Upper lobe of left lung (tissue), 6 donors: ENCODE data around the gene TTF1. TPM values are rescaled to one million over a fixed set of nuclear protein-coding genes. Genes with fewer than 3 reads are reported as not detected.

ENCODE experiments used
- ATAC-seq, 2 donors: fragments of 200-7000 bp; cut with Tn5 transposase; one replicate each; pipeline ENCODE4 v1.9.1; 2022; ENCODE audit warnings: mild to moderate bottlenecking in 2 of 2, moderate library complexity in 2 of 2; ENCODE audit not compliant: low FRiP score in 2 of 2
- DNase-seq, 2 donors: peaks; one replicate each; pipeline ENCODE4 v3.0.0-alpha.2; 2019 to 2020
- H3K27ac ChIP-seq, 4 donors: fragments of 200-600 bp; sonication (generic); one replicate each; pipeline ENCODE4 v1.5.1; 2016 to 2019
- H3K27me3 ChIP-seq, 4 donors: fragments of 200-600 bp; sonication (generic); one replicate each; pipeline ENCODE4 v1.5.1; 2017 to 2019
- H3K36me3 ChIP-seq, 4 donors: fragments of 200-600 bp; sonication (generic); one replicate each; pipeline ENCODE4 v1.5.1; 2016 to 2019
- H3K4me1 ChIP-seq, 4 donors: fragments of 200-600 bp; sonication (generic); one replicate each; pipeline ENCODE4 v1.5.1; 2018 to 2019
- H3K4me3 ChIP-seq, 4 donors: fragments of 200-600 bp; sonication (generic); one replicate each; pipeline ENCODE4 v1.5.1; 2017 to 2019; ENCODE audit warnings: mild to moderate bottlenecking in 2 of 4, moderate library complexity in 1 of 4
- H3K9me3 ChIP-seq, 4 donors: fragments of 200-600 bp; sonication (generic); one replicate each; pipeline ENCODE4 v1.5.1; 2018 to 2019
- EP300 ChIP-seq, 4 donors: sonication (generic); formaldehyde crosslinking; IDR thresholded peaks; one replicate each; pipeline ENCODE4 v1.5.1; 2017; ENCODE audit warnings: antibody characterized with exemption in 4 of 4, control low read depth in 2 of 4
- POLR2A ChIP-seq, 4 donors: fragments of 450-650 bp; IDR thresholded peaks; one replicate each; pipeline ENCODE4 v1.5.1; 2016 to 2017; ENCODE audit warnings: antibody characterized with exemption in 4 of 4, mild to moderate bottlenecking in 2 of 4
- POLR2AphosphoS5 ChIP-seq, 2 donors: sonication (generic); formaldehyde crosslinking; IDR thresholded peaks; one replicate each; pipeline ENCODE4 v1.5.1; 2017; ENCODE audit warnings: antibody characterized with exemption in 2 of 2
- WGBS, 2 donors: methylation state at CpG; one replicate each; pipeline ENCODE4 v1.1.5; 2017 to 2018; 5-methylcytosine and 5-hydroxymethylcytosine counted together
- total RNA-seq, 6 donors: library from RNA; depleted of rRNA in 4 of 6; stranded (reverse); fragments of >200 nt in 4 of 6; gene quantifications; one replicate each; pipeline versions ENCODE4 v1.1.0 to v1.2.1, GENCODE V29; 2016 to 2021
- TF ChIP-seq, protein P1 (sequence below), 6 experiments: fragments of 450-650 bp in 4 of 6; fragments of 200-600 bp in 2 of 6; sonication (generic) in 2 of 6; IDR thresholded peaks; one replicate each; pipeline ENCODE4 v1.5.1; 2016 to 2019; ENCODE audit warnings: antibody characterized with exemption in 6 of 6
- donor health status: DM: no; HTN: no; CAD: no; lungs with moderate emphysema.
- donor health status: DM: no; HTN: yes; CAD: no; lungs with severe emphysema.

The TTF1 gene
- total RNA-seq, 6 donors from 2014 or later: 7.7 to 16.9 (median 12.3) TPM

GRCh38 chr9:132366481-132366880 is 40.2 kb downstream of the TTF1 start:
- no peak overlapping the region for H3K4me3 ChIP-seq
- H3K4me1 ChIP-seq: peaks cover 0 to 2% (median 0%) of the 10 kb centered on the region in 4 donors
- no peaks in the 10 kb centered on the region for H3K9me3 ChIP-seq
- 82 to 85% methylated on average over 4 of the region's 4 CpGs for WGBS, 2 donors
- peak overlapping the region in 1 of 4 donors; percentile 15 for H3K27ac ChIP-seq
- TF ChIP-seq POLR2AphosphoS5 (IDR thresholded peaks at IDR 0.05) (no peak), EP300 (IDR thresholded peaks at IDR 0.05) (no peak), POLR2A (IDR thresholded peaks at IDR 0.05) (no peak)
- TF ChIP-seq, protein P1, sequence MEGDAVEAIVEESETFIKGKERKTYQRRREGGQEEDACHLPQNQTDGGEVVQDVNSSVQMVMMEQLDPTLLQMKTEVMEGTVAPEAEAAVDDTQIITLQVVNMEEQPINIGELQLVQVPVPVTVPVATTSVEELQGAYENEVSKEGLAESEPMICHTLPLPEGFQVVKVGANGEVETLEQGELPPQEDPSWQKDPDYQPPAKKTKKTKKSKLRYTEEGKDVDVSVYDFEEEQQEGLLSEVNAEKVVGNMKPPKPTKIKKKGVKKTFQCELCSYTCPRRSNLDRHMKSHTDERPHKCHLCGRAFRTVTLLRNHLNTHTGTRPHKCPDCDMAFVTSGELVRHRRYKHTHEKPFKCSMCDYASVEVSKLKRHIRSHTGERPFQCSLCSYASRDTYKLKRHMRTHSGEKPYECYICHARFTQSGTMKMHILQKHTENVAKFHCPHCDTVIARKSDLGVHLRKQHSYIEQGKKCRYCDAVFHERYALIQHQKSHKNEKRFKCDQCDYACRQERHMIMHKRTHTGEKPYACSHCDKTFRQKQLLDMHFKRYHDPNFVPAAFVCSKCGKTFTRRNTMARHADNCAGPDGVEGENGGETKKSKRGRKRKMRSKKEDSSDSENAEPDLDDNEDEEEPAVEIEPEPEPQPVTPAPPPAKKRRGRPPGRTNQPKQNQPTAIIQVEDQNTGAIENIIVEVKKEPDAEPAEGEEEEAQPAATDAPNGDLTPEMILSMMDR (IDR thresholded peaks at IDR 0.05): no peak
- H3K36me3 ChIP-seq: no peaks in the 10 kb centered on the region
- no peaks in the 10 kb centered on the region for H3K27me3 ChIP-seq
- ATAC-seq: no peak
- no peak for DNase-seq

DNA sequence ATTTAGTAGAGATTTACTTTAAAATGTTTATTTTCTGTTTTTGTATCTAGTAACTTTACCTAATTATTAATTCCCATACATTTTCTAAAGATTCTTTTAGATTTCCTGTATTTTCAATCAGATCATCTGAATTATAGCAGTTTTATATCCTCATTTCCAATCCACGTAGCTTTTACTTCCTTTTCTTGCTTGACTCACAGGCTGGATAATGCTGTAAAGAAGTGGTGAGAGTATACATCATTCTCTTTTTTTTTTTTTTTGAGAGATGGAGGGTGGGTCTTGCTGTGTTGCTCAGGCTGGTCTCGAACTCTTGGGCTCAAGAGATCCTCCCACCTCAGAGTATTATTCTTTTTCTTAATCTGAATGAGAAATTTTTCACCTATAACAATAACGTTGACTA is 40.7 kb downstream of the TTF1 start:
- no peaks in the 10 kb centered on the region for H3K27me3 ChIP-seq
- H3K9me3 ChIP-seq: no peaks in the 10 kb centered on the region
- 60 to 68% methylated on average over 3 of the region's 3 CpGs for WGBS, 2 donors
- H3K36me3 ChIP-seq: no peaks in the 10 kb centered on the region
- DNase-seq: no peak
- no peaks in the 10 kb centered on the region for H3K4me1 ChIP-seq
- no peak for ATAC-seq
- no peak overlapping the region for H3K4me3 ChIP-seq
- TF ChIP-seq, protein P1 (IDR thresholded peaks at IDR 0.05): no peak
- TF ChIP-seq POLR2AphosphoS5 (IDR thresholded peaks at IDR 0.05): no peak
- TF ChIP-seq EP300 (IDR thresholded peaks at IDR 0.05): no peak
- no peak for TF ChIP-seq POLR2A (IDR thresholded peaks at IDR 0.05)
- H3K27ac ChIP-seq: no peak overlapping the region

DNA sequence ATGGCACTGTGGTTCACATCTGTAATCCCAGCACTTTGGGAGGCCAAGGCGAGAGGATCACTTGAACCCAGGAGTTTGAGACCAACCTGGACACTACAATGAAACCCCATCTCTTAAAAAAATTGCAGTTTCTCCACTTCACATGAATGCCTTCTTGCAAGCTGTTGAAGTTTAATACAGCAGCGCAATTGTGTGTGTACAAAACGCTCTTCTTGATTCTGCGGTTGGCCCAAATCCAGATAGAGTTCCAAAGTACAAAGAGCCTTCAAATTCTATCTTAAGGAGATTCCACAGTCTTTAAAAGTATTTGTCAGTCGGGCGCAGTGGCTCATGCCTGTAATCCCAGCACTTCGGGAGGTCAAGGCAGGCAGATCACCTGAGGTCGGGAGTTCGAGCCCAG is 42.6 kb downstream of the TTF1 start:
- no peak overlapping the region for H3K27ac ChIP-seq
- ATAC-seq: no peak
- no peaks in the 10 kb centered on the region for H3K27me3 ChIP-seq
- TF ChIP-seq EP300 (IDR thresholded peaks at IDR 0.05) (no peak), POLR2A (IDR thresholded peaks at IDR 0.05) (no peak), POLR2AphosphoS5 (IDR thresholded peaks at IDR 0.05) (no peak)
- TF ChIP-seq, protein P1 (IDR thresholded peaks at IDR 0.05): no peak
- H3K36me3 ChIP-seq: no peaks in the 10 kb centered on the region
- H3K4me3 ChIP-seq: no peak overlapping the region
- H3K4me1 ChIP-seq: no peaks in the 10 kb centered on the region
- no peak for DNase-seq
- H3K9me3 ChIP-seq: no peaks in the 10 kb centered on the region
- 84 to 90% methylated on average over 9 of the region's 9 CpGs for WGBS, 2 donors

DNA sequence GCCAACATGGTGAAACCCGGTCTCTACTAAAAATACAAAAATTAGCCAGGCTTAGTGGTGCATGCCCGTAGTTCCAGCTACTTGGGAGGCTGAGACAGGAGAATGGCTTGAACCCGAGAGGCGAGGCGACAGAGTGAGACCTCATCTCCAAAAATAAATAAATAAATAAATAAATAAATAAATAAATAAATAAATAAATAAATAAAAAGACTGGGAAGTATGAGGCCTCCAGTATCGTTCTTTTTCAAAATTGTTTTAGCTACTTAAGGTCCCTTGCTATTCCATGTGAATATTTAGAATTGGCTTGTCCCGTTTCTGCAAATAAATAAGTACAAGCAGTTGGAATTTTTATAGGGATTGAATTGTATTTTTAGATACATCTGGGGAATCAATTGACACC is 48.9 kb downstream of the TTF1 start:
- DNase-seq (no peak), ATAC-seq (no peak)
- Histone ChIP-seq H3K4me3 (no peak overlapping the region), H3K27ac (no peak overlapping the region), H3K27me3 (no peaks in the 10 kb centered on the region), H3K4me1 (peaks cover 10 to 19% (median 13%) of the 10 kb centered on the region in 4 donors), H3K9me3 (no peaks in the 10 kb centered on the region), H3K36me3 (peaks cover 0 to 7% (median 0%) of the 10 kb centered on the region in 4 donors)
- WGBS, 2 donors: 91 to 92% methylated on average over 7 of the region's 7 CpGs
- no peak for TF ChIP-seq EP300 (IDR thresholded peaks at IDR 0.05)
- TF ChIP-seq POLR2AphosphoS5 (IDR thresholded peaks at IDR 0.05): no peak
- TF ChIP-seq, protein P1 (IDR thresholded peaks at IDR 0.05): no peak

DNA sequence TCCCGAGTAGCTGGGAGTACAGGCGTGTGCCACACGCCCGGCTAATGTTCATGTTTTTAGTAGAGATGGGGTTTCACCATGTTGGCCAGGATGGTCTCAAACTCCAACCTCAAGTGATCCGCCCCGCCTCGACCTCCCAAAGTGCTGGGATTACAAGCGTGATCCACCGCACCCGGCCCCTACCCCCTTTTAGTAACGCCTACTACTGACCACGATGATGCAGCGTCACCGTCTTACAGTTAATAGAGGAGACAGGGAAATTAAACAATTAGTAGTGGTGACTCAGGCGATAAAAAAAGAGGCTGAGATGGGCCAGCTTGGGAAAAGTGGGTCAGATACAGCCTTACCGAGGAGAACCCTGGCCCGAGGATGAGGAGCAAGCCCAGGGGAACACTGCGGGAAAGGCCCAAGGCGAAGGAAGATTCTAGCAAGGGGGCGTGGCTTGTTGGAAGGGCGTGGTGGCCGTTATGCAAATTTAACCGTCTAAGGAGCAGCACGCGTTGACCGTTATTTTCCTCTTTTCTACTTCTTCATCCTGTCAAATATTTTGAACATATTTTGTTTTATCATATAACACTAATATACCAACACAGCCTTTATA is 50.2 kb downstream of the TTF1 start:
- peaks cover 0 to 20% (median 2%) of the 10 kb centered on the region in 4 donors for H3K36me3 ChIP-seq
- WGBS, 2 donors: 93 to 95% methylated on average over 26 of the region's 26 CpGs
- no peak overlapping the region for H3K4me3 ChIP-seq
- H3K27me3 ChIP-seq: no peaks in the 10 kb centered on the region
- H3K27ac ChIP-seq: no peak overlapping the region
- DNase-seq (no peak), ATAC-seq (no peak)
- TF ChIP-seq POLR2AphosphoS5 (IDR thresholded peaks at IDR 0.05): no peak
- no peak for TF ChIP-seq EP300 (IDR thresholded peaks at IDR 0.05)
- TF ChIP-seq, protein P1 (IDR thresholded peaks at IDR 0.05): no peak
- no peak for TF ChIP-seq POLR2A (IDR thresholded peaks at IDR 0.05)
- H3K9me3 ChIP-seq: no peaks in the 10 kb centered on the region
- H3K4me1 ChIP-seq: peaks cover 23 to 32% (median 27%) of the 10 kb centered on the region in 4 donors
